DLD1 (cell line): Measurements from ENCODE around the gene CFH.
"Not testable (repeated sequence)": the region's sequence is repeated elsewhere in the genome, so short reads cannot be mapped to it uniquely, and the experiment has no call there.

Source experiments
- in situ Hi-C: cut with HindIII; loops from 2 replicates; pipeline ENCODE4 v1.10.0; 2017; ENCODE audit warnings: low sequenced_read_pairs

The CFH gene

DNA sequence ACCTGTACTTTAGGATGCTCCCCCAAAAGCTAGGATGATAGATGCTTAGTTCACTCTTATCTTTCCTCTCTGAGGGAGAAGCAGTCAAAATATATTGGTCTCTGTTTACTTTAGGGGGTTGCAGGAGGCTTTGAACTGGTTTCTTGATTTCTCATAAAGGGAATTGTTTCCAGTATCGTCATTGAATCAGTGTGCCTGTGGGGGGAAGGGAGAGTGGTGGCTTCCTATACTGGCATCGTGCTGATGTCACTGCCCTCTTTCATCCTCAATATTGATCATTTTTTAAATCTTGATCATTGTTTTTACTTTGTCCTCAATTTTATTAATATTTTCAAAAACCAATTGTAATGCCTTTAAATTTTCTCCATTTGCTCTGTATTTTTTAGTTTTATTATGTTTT lies 82.6 kb downstream of the CFH start:
- in situ Hi-C loops: no loop called here

DNA sequence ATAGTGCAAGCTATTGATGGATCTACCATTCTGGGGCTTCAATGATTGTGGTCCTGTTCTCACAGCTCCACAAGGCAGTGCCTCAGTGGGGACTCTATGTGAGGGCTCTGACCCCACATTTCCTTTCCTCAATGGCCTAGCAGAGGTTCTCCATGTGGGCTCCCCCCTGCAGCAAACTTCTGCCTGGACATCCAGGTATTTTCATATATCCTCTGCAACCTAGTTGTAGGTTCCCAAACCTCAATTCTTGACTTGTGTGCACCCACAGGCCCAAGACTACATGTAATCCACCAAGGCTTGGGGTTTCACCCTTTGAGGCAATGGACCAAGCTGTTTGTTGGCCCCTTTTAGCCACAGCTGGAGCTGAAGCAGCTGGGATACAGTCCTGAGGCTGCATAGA lies 86.9 kb downstream of the CFH start:
- in situ Hi-C loops: no loop called here

DNA sequence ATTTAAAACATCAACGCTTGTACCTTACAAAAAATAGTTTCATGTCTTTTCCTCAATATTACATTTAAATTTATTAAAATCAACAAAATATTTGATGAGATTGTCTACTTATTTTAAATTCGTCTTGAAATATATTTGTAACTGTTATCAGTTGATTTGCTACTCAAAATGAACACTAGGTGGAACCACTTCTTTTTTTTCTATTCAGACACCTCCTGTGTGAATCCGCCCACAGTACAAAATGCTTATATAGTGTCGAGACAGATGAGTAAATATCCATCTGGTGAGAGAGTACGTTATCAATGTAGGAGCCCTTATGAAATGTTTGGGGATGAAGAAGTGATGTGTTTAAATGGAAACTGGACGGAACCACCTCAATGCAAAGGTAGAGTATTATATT lies 91.4 kb downstream of the CFH start:
- in situ Hi-C loops: not testable (repeated sequence)

DNA sequence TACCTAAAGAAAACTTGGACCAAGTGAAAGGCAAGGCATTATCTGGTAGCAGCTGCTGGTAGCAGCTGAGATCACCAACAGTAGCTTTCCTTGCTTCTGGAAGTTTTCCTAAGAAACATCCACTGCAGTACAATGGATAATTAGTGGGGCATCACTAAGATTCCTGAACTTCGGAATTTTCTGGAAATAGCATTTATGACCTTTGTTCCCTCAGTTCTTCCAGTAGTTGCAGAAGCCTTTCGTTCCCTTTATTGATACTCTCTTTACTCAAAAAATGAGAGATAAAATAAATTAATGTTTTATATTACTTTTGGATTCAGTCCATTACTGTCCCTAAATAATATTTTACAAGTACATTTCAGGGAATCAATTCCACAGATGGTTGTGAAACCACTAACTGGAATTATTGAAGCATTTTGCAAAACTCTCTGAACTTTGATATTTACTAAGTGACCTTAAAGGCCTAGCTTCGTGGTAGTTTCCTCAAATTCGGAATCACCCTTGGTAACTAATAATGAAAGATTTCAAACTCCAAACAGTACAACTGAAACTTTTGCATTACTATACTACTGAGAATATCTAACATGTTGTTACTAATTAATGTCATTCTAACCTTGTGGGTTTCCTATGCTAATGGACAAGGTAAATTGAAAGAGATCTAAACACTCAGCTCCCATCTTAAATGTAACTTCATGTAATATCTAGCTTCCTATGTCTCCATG lies 113.3 kb downstream of the CFH start:
- in situ Hi-C loops: not testable (repeated sequence)

DNA sequence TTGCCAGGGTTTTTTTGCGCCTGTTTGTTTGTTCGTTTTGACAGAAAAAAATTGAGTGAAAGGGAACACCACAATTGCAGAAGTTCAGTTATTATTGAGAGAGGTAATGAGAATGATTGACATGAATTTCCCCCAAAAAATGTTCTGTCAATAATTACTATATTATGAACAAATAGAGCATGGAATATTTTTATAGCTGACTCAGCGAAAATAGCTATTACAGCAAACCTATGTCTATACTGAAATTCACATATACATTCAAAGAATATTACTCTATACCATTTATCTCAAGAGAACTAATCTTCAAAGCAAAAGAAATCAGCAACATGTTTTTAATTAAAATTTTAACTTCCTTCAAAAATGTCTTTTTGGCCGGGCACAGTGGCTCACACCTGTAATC lies 118.0 kb downstream of the CFH start:
- in situ Hi-C loops: not testable (repeated sequence)

DNA sequence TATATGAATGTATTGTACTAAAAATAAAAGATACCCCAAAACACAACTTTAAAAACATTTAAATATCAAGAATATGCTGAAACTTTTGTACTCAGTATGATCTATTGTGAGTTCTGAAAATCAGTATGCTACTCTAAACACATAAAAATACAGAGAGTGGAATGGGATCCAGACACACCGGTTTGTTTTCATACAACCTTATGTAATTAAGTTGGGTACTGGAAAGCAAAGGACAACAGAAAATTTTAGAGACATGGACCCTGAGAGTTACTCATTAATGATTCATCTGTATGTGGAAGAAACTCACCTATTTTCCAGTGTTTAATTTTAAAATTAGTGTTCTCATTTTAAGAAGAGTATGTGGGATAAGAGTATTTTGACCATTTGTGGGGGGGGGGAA lies 121.9 kb downstream of the CFH start:
- in situ Hi-C loops: no loop called here

DNA sequence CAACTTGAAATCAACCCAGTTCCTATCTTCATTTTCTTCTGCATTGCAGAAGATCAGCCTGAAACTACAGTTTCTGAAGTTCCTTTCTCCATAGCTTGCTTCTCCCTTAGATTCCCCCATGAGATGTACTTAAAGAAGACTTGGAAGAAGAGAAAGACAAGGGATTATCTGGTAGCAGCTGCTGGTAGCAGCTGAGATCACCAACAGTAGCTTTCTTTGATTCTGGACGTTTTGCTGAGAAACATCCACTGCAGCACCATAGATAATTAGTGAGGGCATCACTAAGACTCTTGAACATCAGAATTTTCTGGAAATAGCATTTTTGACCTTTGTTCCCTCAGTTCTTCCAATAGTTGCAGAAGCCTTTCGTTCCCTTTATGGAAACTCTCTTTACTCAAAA lies 122.3 kb downstream of the CFH start:
- in situ Hi-C loops: no loop called here

DNA sequence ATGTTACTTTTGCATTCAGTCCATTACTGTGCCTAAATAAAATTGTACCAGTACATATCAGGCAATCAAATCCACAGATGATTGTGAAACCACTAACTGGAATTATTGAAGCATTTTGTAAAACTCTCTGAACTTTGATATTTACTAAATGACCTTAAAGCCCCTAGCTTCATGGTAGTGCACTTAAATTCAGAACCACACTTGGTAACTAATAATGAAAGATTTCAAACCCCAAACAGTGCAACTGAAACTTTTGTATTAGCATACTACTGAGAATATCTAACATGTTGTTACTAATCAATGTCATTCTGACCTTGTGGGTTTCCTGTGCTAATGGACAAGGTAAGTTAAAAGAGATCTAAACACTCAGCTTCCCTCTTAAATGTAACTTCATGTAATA lies 122.8 kb downstream of the CFH start, which contains the start of gene CFHR3:
Gene CFHR3, plus strand, starts transcription at position 238 of the 400 bp plus-strand sequence. Its CDS starts 47 bp downstream, at position 285.
- in situ Hi-C loops: no loop called here

DNA sequence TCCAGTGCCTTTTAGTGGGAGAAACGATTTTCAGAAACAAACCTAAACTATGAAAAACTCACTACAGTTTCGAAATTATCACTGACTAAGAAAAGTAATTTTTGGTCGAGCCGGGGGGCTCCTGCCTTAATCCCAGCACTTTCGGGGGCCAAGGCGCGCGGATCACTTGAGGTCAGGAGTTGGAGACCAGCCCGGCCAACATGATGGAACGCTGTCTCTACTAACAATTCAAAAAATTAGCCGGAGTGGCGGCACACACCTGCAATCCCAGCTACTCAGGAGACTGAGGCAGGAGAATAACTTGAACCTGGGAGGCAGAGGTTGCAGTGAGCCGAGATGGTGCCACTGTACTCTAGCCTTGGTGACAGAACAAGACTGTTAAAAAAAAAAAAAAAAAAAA lies 125.8 kb downstream of the CFH start:
- in situ Hi-C loops: no loop called here

DNA sequence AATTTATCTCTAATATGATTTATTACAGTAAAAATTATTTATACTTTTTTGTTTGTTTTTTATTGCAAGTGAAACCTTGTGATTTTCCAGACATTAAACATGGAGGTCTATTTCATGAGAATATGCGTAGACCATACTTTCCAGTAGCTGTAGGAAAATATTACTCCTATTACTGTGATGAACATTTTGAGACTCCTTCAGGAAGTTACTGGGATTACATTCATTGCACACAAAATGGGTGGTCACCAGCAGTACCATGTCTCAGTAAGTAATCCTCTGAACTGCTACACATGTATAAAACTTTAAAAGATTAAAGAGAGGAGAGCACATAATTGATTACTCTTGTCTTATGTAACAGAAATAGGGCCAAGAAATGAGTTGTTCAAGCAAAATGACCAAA lies 127.2 kb downstream of the CFH start:
- in situ Hi-C loops: no loop called here

DNA sequence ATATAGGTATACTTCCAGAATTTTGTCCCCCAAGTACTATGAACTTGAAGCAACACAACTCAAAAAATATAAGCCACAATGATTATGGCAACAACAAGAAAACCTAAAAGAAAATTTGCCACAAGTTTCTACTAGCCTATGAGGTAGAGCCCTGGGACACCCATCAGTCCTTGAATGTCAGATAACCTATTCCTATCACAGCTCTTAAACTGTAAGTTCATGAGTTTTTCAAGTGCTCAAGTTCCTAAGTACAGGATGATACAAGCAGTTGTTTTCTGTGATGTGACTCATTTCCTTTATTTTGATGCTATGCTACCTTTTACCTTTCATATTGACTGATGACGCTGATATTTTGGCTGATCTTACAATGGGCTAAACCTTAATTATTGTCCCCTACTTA lies 139.4 kb downstream of the CFH start:
- in situ Hi-C loops: not testable (repeated sequence)

DNA sequence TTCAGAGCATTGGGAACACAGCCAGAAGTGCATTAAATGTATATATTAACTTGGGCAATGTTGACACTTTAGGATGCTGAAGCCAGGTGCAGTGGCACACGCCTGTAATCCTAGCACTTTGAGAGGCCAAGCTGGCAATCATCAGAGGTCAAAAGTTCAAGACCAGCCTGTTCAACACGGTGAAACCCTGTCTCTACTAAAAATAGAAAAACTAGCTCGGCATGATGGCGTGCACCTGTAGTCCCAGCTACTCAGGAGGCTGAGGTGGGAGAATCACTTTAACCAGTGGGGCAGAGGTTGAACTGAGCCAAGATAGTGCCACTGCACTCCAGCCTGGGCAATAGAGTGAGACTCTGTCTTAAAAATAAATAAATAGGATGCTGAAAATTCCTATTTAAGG lies 142.3 kb downstream of the CFH start:
- in situ Hi-C loops: not testable (repeated sequence)
